T-cell (primary cell): Measurements from ENCODE around the gene KLHL34. TPM values are rescaled to one million over a fixed set of nuclear protein-coding genes. Genes with fewer than 3 reads are reported as not detected.

ENCODE experiments used
- ATAC-seq, 4 experiments: fragments of 200-7000 bp in 3 of 4; fragments of 150-1000 bp in 1 of 4; cut with Tn5 transposase; replicated peaks in 1 of 4; 1 replicate in 3 of 4; 2 replicates in 1 of 4; pipeline ENCODE4 v1.10.0; 2021; ENCODE audit warnings: moderate library complexity in 3 of 4, mild to moderate bottlenecking in 2 of 4, moderate number of reproducible peaks in 1 of 4
- CTCF ChIA-PET, 2 donors: fragments of 300-600 bp; sonication (Branson Sonifier 250); formaldehyde crosslinking; loops; one replicate each; lab custom pipeline; 2022; ENCODE audit warnings: antibody characterized with exemption in 2 of 2; lab: Charles Lee
- POLR2A ChIA-PET, 2 donors: fragments of 300-600 bp; sonication (Branson Sonifier 250); formaldehyde crosslinking; loops; one replicate each; lab custom pipeline; 2022; ENCODE audit warnings: antibody characterized with exemption in 2 of 2; lab: Charles Lee
- DNase-seq, 35 experiments: peaks; one replicate each; pipeline versions ENCODE4 v3.0.0 to v3.0.0-alpha.2; 2013 to 2023
- H3K27ac ChIP-seq: one replicate; pipeline ENCODE4 v1.5.1; 2013; ENCODE audit warnings: low read length
- H3K27me3 ChIP-seq, 2 experiments: replicated peaks in 1 of 2; 1 replicate in 1 of 2; 2 replicates in 1 of 2; pipeline versions ENCODE4 v1.6.1 to v1.7.0; 2013; ENCODE audit warnings: low read length in 1 of 2, mixed read lengths in 1 of 2; ENCODE audit not compliant: control insufficient read depth in 2 of 2, insufficient read depth in 2 of 2; ENCODE audit errors: extremely low read depth in 1 of 2
- H3K36me3 ChIP-seq, 2 donors: 1 replicate in 1 of 2; 2 replicates in 1 of 2; pipeline versions ENCODE4 v1.6.1 to v1.7.0; 2013; ENCODE audit warnings: low read length in 1 of 2; ENCODE audit not compliant: control insufficient read depth in 2 of 2, insufficient read depth in 1 of 2; ENCODE audit errors: extremely low read depth in 1 of 2
- H3K4me1 ChIP-seq, 2 experiments: 1 replicate in 1 of 2; 2 replicates in 1 of 2; pipeline versions ENCODE4 v1.6.1 to v1.7.0; 2013; ENCODE audit warnings: low read length in 2 of 2, mixed read lengths in 1 of 2; ENCODE audit not compliant: insufficient read depth in 2 of 2, control insufficient read depth in 1 of 2; ENCODE audit errors: extremely low read depth in 1 of 2
- H3K4me3 ChIP-seq, 2 donors: 1 replicate in 1 of 2; 2 replicates in 1 of 2; pipeline versions ENCODE4 v1.5.1 to v1.7.0; 2013; ENCODE audit warnings: mild to moderate bottlenecking in 2 of 2, low read length in 1 of 2, moderate library complexity in 1 of 2; ENCODE audit not compliant: control insufficient read depth in 1 of 2; ENCODE audit errors: extremely low read depth in 1 of 2
- H3K9me3 ChIP-seq: 2 replicates; pipeline ENCODE4 v1.7.0; 2013
- H3K27ac Mint-ChIP-seq, 2 donors: one replicate each; pipeline ENCODE4 v1.8.0; 2020 to 2021; ENCODE audit warnings: mild to moderate bottlenecking in 2 of 2, mixed read lengths in 2 of 2
- H3K27me3 Mint-ChIP-seq, 2 donors: one replicate each; pipeline ENCODE4 v1.8.0; 2021 to 2022; ENCODE audit warnings: mixed read lengths in 2 of 2
- H3K36me3 Mint-ChIP-seq: one replicate; pipeline ENCODE4 v1.8.0; 2021; ENCODE audit warnings: mixed read lengths
- H3K4me1 Mint-ChIP-seq, 3 donors: one replicate each; pipeline ENCODE4 v1.8.0; 2020 to 2022; ENCODE audit warnings: mixed read lengths in 3 of 3, mild to moderate bottlenecking in 1 of 3
- H3K4me3 Mint-ChIP-seq, 3 donors: one replicate each; pipeline ENCODE4 v1.8.0; 2020 to 2022; ENCODE audit warnings: mild to moderate bottlenecking in 3 of 3, mixed read lengths in 3 of 3, moderate library complexity in 3 of 3
- H3K9me3 Mint-ChIP-seq, 3 donors: one replicate each; pipeline ENCODE4 v1.8.0; 2020 to 2022; ENCODE audit warnings: mixed read lengths in 3 of 3
- WGBS: methylation state at CpG from one replicate; pipeline ENCODE4 v1.1.5; 2013; ENCODE audit warnings: missing lambda C conversion rate; ENCODE audit not compliant: insufficient coverage; 5-methylcytosine and 5-hydroxymethylcytosine counted together
- total RNA-seq, 35 experiments: library from RNA in 6 of 35; stranded (reverse) in 6 of 35; fragments of 120-200 nt in 1 of 35; gene quantifications; one replicate each; pipeline versions ENCODE4 v1.2.1 to v1.2.4 and lab custom pipeline; 2013 to 2026

The KLHL34 gene
- total RNA-seq, 5 donors from 2014 or later (not counting 1 experiment from before 2014, with no cell fraction given), result 0.68 to 2.7 (median 2.6) TPM

GRCh38 chrX:21612154-21612553 lies 46.0 kb downstream of the KLHL34 start:
- peaks cover 4 to 5% of the 10 kb centered on the region in 2 donors for H3K36me3 ChIP-seq
- no peaks in the 10 kb centered on the region for H3K4me1 Mint-ChIP-seq
- CTCF ChIA-PET, result no interaction called here
- ATAC-seq, result no peak
- no peak overlapping the region for H3K4me3 Mint-ChIP-seq
- POLR2A ChIA-PET, result interaction anchor here in 1 of 2 donors (0.7 kb wide), 1 partner anchor 202 kb away, joined by 3 read pairs; no protein-coding TSS in a partner anchor
- H3K4me1 ChIP-seq, result no peaks in the 10 kb centered on the region
- no peak for DNase-seq
- H3K4me3 ChIP-seq, result no peak overlapping the region
- peaks cover 8% of the 10 kb centered on the region for H3K36me3 Mint-ChIP-seq
- H3K27ac ChIP-seq, result no peak overlapping the region
- no peaks in the 10 kb centered on the region for H3K27me3 Mint-ChIP-seq
- no peaks in the 10 kb centered on the region for H3K27me3 ChIP-seq
- no peaks in the 10 kb centered on the region for H3K9me3 Mint-ChIP-seq
- H3K9me3 ChIP-seq, result no peaks in the 10 kb centered on the region
- H3K27ac Mint-ChIP-seq, result no peak overlapping the region
- WGBS, result no CpG with 5 or more reads among the region's 5 CpGs

GRCh38 chrX:21610168-21610567 lies 48.0 kb downstream of the KLHL34 start:
- Mint-ChIP-seq H3K27me3 (no peaks in the 10 kb centered on the region), H3K9me3 (no peaks in the 10 kb centered on the region), H3K4me1 (no peaks in the 10 kb centered on the region), H3K36me3 (peaks cover 16% of the 10 kb centered on the region), H3K4me3 (no peak overlapping the region), H3K27ac (no peak overlapping the region)
- Histone ChIP-seq H3K27me3 (no peaks in the 10 kb centered on the region), H3K27ac (no peak overlapping the region), H3K36me3 (peaks cover 4 to 5% of the 10 kb centered on the region in 2 donors), H3K4me3 (no peak overlapping the region), H3K9me3 (no peaks in the 10 kb centered on the region), H3K4me1 (no peaks in the 10 kb centered on the region)
- ChIA-PET CTCF (no interaction called here), POLR2A (no interaction called here)
- no peak for ATAC-seq
- WGBS, result no CpG with 5 or more reads among the region's 1 CpG
- DNase-seq, result no peak

DNA sequence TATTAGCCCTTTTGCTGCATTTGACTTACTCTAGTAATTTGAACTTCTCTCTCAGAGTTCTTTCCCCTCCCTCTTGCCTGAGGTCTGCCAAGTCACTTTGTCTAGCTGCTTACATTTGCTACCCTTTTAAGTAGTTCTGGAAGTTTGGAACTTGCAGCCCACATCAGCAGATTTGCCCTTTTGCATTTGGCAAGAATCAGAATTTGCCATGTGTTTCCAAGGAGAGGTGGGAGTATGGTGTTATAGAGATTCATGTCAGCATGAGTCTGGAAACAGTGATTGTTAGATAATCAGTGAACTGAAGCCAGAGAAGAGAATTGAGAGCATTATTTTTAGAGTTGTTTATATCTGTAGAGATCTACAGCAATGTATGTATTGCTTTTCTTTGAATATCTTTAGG lies 52.1 kb downstream of the KLHL34 start:
- peaks cover 19% of the 10 kb centered on the region for H3K36me3 Mint-ChIP-seq
- Histone ChIP-seq H3K4me1 (no peaks in the 10 kb centered on the region), H3K9me3 (no peaks in the 10 kb centered on the region), H3K27ac (no peak overlapping the region), H3K36me3 (peaks cover 4 to 5% of the 10 kb centered on the region in 2 donors), H3K4me3 (no peak overlapping the region), H3K27me3 (no peaks in the 10 kb centered on the region)
- H3K27me3 Mint-ChIP-seq, result no peaks in the 10 kb centered on the region
- no peak overlapping the region for H3K4me3 Mint-ChIP-seq
- ATAC-seq, result no peak
- no peaks in the 10 kb centered on the region for H3K9me3 Mint-ChIP-seq
- ChIA-PET POLR2A (no interaction called here), CTCF (no interaction called here)
- H3K4me1 Mint-ChIP-seq, result no peaks in the 10 kb centered on the region
- no peak for DNase-seq
- H3K27ac Mint-ChIP-seq, result no peak overlapping the region

Other genes with a start within 250 kb of the KLHL34 start
- gene SMPX, start 99.8 kb upstream of the KLHL34 start, total RNA-seq, result not detected
- gene MBTPS2, start 181.3 kb upstream of the KLHL34 start, total RNA-seq, result 1 to 10 TPM; 4.8 to 8.0 (median 6.0) TPM
- 1 to 10 TPM in 4 of 5 donors, under 1 TPM in 1; 0.61 to 2.4 (median 1.3) TPM for gene YY2, start 197.7 kb upstream of the KLHL34 start, total RNA-seq